Astrocyte (in vitro differentiated cells and primary cell): ENCODE measurements around the gene CCDC179.

Source experiments
- CTCF ChIP-seq: IDR thresholded peaks from 2 replicates; pipeline ENCODE4 v1.5.1; 2011; ENCODE audit warnings: low read depth, mild to moderate bottlenecking, inconsistent platforms, low read length, moderate library complexity; ENCODE audit not compliant: insufficient read depth
- EZH2 ChIP-seq: IDR thresholded peaks from 2 replicates; pipeline ENCODE4 v1.6.1; 2012; ENCODE audit warnings: mild to moderate bottlenecking, low read length, inconsistent platforms; ENCODE audit not compliant: insufficient read depth

GRCh38 chr11:22900764-22901486 is 40.7 kb upstream of the CCDC179 start:
- TF ChIP-seq CTCF (no peak), EZH2 (no peak)
